WTC11 (cell line): ENCODE measurements around the gene FUT7. TPM values are rescaled to one million over a fixed set of nuclear protein-coding genes. Genes with fewer than 3 reads are reported as not detected.

Experiments
- ATAC-seq: fragments of 200-7000 bp; cut with Tn5 transposase; 2 replicates; pipeline ENCODE4 v1.10.0; 2021; ENCODE audit warnings: mild to moderate bottlenecking, moderate library complexity
- CTCF ChIA-PET: fragments of 300-600 bp; sonication (Branson Sonifier 250); formaldehyde crosslinking; loops from one replicate; lab custom pipeline; 2021; ENCODE audit warnings: antibody characterized with exemption; lab: Charles Lee
- POLR2A ChIA-PET: fragments of 350-600 bp; sonication (Branson Sonifier 250); formaldehyde crosslinking; loops from one replicate; lab custom pipeline; 2021; ENCODE audit warnings: antibody characterized with exemption; lab: Charles Lee
- DNase-seq: peaks from one replicate; pipeline ENCODE4 v3.0.0; 2021; ENCODE audit warnings: low spot score
- H3K27ac Mint-ChIP-seq: 2 replicates; pipeline ENCODE4 v1.8.0; 2021; ENCODE audit warnings: mixed read lengths
- H3K27me3 Mint-ChIP-seq: 2 replicates; pipeline ENCODE4 v1.8.0; 2021; ENCODE audit warnings: low read depth, mild to moderate bottlenecking, moderate library complexity, mixed read lengths
- H3K36me3 Mint-ChIP-seq: 2 replicates; pipeline ENCODE4 v1.8.0; 2021; ENCODE audit warnings: mixed read lengths
- H3K4me1 Mint-ChIP-seq: 2 replicates; pipeline ENCODE4 v1.8.0; 2022; ENCODE audit warnings: mixed read lengths
- H3K4me3 Mint-ChIP-seq: 2 replicates; pipeline ENCODE4 v1.8.0; 2021; ENCODE audit warnings: mild to moderate bottlenecking, moderate library complexity, mixed read lengths
- H3K9me3 Mint-ChIP-seq: 2 replicates; pipeline ENCODE4 v1.8.0; 2021; ENCODE audit warnings: mixed read lengths
- AFF4 ChIP-seq: sonication (generic); formaldehyde crosslinking; IDR thresholded peaks from 2 replicates; pipeline ENCODE4 v1.8.1; 2023; ENCODE audit warnings: mild to moderate bottlenecking, missing genetic modification reagents, borderline replicate concordance
- CBFB ChIP-seq: sonication (generic); formaldehyde crosslinking; IDR thresholded peaks from 2 replicates; pipeline ENCODE4 v1.8.1; 2022; ENCODE audit warnings: mild to moderate bottlenecking, low read depth, missing genetic modification reagents
- CREB1 ChIP-seq: sonication (generic); formaldehyde crosslinking; IDR thresholded peaks from 2 replicates; pipeline ENCODE4 v1.8.0; 2023; ENCODE audit warnings: mild to moderate bottlenecking, missing genetic modification reagents
- E2F1 ChIP-seq: sonication (generic); formaldehyde crosslinking; IDR thresholded peaks from 2 replicates; pipeline ENCODE4 v1.8.0; 2022; ENCODE audit warnings: mild to moderate bottlenecking, missing genetic modification reagents
- ELF4 ChIP-seq: sonication (generic); formaldehyde crosslinking; IDR thresholded peaks from 2 replicates; pipeline ENCODE4 v1.8.1; 2022; ENCODE audit warnings: low read depth, mild to moderate bottlenecking, moderate library complexity, missing genetic modification reagents
- FOXK1 ChIP-seq: sonication (generic); formaldehyde crosslinking; IDR thresholded peaks from 2 replicates; pipeline ENCODE4 v1.8.0; 2022; ENCODE audit warnings: mild to moderate bottlenecking, moderate library complexity, missing genetic modification reagents
- GRHL2 ChIP-seq: fragments of 250-450 bp; sonication (Bioruptor Pico); IDR thresholded peaks from 2 replicates; pipeline ENCODE4 v1.8.0; 2022; ENCODE audit warnings: mild to moderate bottlenecking, moderate library complexity; ENCODE audit not compliant: insufficient replicate concordance, severe bottlenecking
- GTF2I ChIP-seq: fragments of 250-450 bp; sonication (Bioruptor Pico); conservative IDR thresholded peaks from 2 replicates; pipeline ENCODE4 v1.4.0; 2021; ENCODE audit warnings: mild to moderate bottlenecking
- HMGA2 ChIP-seq: fragments of 250-450 bp; sonication (Bioruptor Pico); IDR thresholded peaks from 2 replicates; pipeline ENCODE4 v1.4.0; 2021; ENCODE audit warnings: mild to moderate bottlenecking, moderate library complexity
- IRF2 ChIP-seq: sonication (generic); formaldehyde crosslinking; IDR thresholded peaks from 2 replicates; pipeline ENCODE4 v1.8.0; 2022; ENCODE audit warnings: low read depth, missing genetic modification reagents, borderline replicate concordance
- KAT7 ChIP-seq: sonication (generic); formaldehyde crosslinking; IDR thresholded peaks from 2 replicates; pipeline ENCODE4 v1.8.1; 2023; ENCODE audit warnings: missing genetic modification reagents, mild to moderate bottlenecking, borderline replicate concordance
- NFE2L1 ChIP-seq: sonication (generic); formaldehyde crosslinking; IDR thresholded peaks from 2 replicates; pipeline ENCODE4 v1.8.1; 2023; ENCODE audit warnings: missing genetic modification reagents
- NR1H2 ChIP-seq: sonication (generic); formaldehyde crosslinking; IDR thresholded peaks from 2 replicates; pipeline ENCODE4 v1.9.0; 2021; ENCODE audit warnings: mild to moderate bottlenecking, moderate library complexity, missing genetic modification reagents
- NR2C2 ChIP-seq: sonication (generic); formaldehyde crosslinking; IDR thresholded peaks from 2 replicates; pipeline ENCODE4 v1.8.0; 2022; ENCODE audit warnings: mild to moderate bottlenecking, missing genetic modification reagents
- PRRX2 ChIP-seq: fragments of 250-450 bp; sonication (Bioruptor Pico); IDR thresholded peaks from 2 replicates; pipeline ENCODE4 v1.8.0; 2021; ENCODE audit warnings: mild to moderate bottlenecking
- SMAD4 ChIP-seq: sonication (generic); formaldehyde crosslinking; IDR thresholded peaks from 2 replicates; pipeline ENCODE4 v1.8.0; 2022; ENCODE audit warnings: mild to moderate bottlenecking, missing genetic modification reagents
- TCF7 ChIP-seq: sonication (generic); formaldehyde crosslinking; IDR thresholded peaks from 2 replicates; pipeline ENCODE4 v1.8.0; 2022; ENCODE audit warnings: mild to moderate bottlenecking, low read depth, missing genetic modification reagents, moderate library complexity
- TEAD1 ChIP-seq: sonication (generic); formaldehyde crosslinking; IDR thresholded peaks from 2 replicates; pipeline ENCODE4 v1.8.0; 2022; ENCODE audit warnings: mild to moderate bottlenecking, missing genetic modification reagents
- ZNF263 ChIP-seq: sonication (generic); formaldehyde crosslinking; IDR thresholded peaks from 2 replicates; pipeline ENCODE4 v1.8.1; 2022; ENCODE audit warnings: low read depth, mild to moderate bottlenecking, moderate library complexity, missing genetic modification reagents
- ZNF671 ChIP-seq: fragments of 250-450 bp; sonication (Bioruptor Pico); IDR thresholded peaks from 2 replicates; pipeline ENCODE4 v1.8.0; 2021; ENCODE audit warnings: mild to moderate bottlenecking
- total RNA-seq: library from RNA; stranded (reverse); gene quantifications from 3 replicates; pipeline ENCODE4 v1.2.3, GENCODE V29; 2021
- TF ChIP-seq, protein P1 (sequence below): sonication (generic); formaldehyde crosslinking; IDR thresholded peaks from 2 replicates; pipeline ENCODE4 v1.8.0; 2022; ENCODE audit warnings: mild to moderate bottlenecking, missing genetic modification reagents
- TF ChIP-seq, protein P2 (sequence below): fragments of 250-450 bp; sonication (Bioruptor Pico); IDR thresholded peaks from 2 replicates; pipeline ENCODE4 v1.9.0; 2021; ENCODE audit warnings: moderate library complexity, mild to moderate bottlenecking, inconsistent platforms, borderline replicate concordance
- TF ChIP-seq, protein P3 (sequence below): sonication (generic); formaldehyde crosslinking; IDR thresholded peaks from 2 replicates; pipeline ENCODE4 v1.8.1; 2022; ENCODE audit warnings: mild to moderate bottlenecking, missing genetic modification reagents, moderate library complexity, borderline replicate concordance

FUT7 gene
- total RNA-seq, 1 experiment from 2014 or later, result not detected

DNA sequence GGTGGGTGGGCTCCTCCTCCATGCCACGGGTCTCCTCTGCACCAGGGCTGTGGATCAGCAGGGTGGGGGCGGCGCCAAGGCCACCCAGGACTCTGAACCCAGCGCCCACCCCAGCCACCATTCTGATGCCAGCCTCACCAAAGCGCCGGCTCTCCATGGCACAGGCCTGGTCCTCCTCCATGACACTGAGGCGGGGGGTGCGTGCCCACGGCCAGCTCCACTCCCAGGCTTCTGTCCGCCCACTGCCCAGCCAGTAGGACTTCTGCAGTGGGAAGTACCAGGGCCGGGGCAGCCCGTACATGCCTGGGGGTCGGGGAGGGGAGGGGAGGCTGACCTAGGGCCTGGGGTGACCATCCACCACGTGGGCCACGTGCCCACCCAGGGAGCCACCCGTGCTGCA, 15.5 kb downstream of the FUT7 start:
- ATAC-seq (no peak), DNase-seq (no peak)
- Mint-ChIP-seq H3K4me3 (no peak overlapping the region), H3K27ac (no peak overlapping the region), H3K9me3 (no peaks in the 10 kb centered on the region), H3K27me3 (no peaks in the 10 kb centered on the region), H3K4me1 (no peaks in the 10 kb centered on the region), H3K36me3 (peaks cover 9% of the 10 kb centered on the region)
- POLR2A ChIA-PET, result no interaction called here
- TF ChIP-seq HMGA2 (CRISPR knock-in tag) (no peak), GTF2I (CRISPR knock-in tag) (no peak), NR1H2 (no peak), TCF7 (no peak)
- TF ChIP-seq, protein P1, sequence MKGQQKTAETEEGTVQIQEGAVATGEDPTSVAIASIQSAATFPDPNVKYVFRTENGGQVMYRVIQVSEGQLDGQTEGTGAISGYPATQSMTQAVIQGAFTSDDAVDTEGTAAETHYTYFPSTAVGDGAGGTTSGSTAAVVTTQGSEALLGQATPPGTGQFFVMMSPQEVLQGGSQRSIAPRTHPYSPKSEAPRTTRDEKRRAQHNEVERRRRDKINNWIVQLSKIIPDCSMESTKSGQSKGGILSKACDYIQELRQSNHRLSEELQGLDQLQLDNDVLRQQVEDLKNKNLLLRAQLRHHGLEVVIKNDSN (CRISPR knock-in tag), result no peak
- TF ChIP-seq, protein P2, sequence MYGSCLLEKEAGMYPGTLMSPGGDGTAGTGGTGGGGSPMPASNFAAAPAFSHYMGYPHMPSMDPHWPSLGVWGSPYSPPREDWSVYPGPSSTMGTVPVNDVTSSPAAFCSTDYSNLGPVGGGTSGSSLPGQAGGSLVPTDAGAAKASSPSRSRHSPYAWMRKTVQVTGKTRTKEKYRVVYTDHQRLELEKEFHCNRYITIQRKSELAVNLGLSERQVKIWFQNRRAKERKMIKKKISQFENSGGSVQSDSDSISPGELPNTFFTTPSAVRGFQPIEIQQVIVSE (CRISPR knock-in tag), result no peak
- CTCF ChIA-PET, result interaction anchor here (2.0 kb wide), 1 partner anchor 13 kb away, joined by 12 read pairs; no protein-coding TSS in a partner anchor

- TF ChIP-seq CBFB (CRISPR knock-in tag) (no peak), PRRX2 (CRISPR knock-in tag) (no peak), E2F1 (CRISPR knock-in tag) (no peak), IRF2 (CRISPR knock-in tag) (no peak), KAT7 (no peak), NR2C2 (CRISPR knock-in tag) (no peak), AFF4 (CRISPR knock-in tag) (no peak), NFE2L1 (CRISPR knock-in tag) (no peak), ZNF671 (CRISPR knock-in tag) (no peak), CREB1 (no peak), NR1H2 (no peak), FOXK1 (CRISPR knock-in tag) (no peak), GRHL2 (CRISPR knock-in tag) (no peak), SMAD4 (no peak), ZNF263 (no peak), ELF4 (no peak), TEAD1 (CRISPR knock-in tag) (no peak)
- TF ChIP-seq, protein P3, sequence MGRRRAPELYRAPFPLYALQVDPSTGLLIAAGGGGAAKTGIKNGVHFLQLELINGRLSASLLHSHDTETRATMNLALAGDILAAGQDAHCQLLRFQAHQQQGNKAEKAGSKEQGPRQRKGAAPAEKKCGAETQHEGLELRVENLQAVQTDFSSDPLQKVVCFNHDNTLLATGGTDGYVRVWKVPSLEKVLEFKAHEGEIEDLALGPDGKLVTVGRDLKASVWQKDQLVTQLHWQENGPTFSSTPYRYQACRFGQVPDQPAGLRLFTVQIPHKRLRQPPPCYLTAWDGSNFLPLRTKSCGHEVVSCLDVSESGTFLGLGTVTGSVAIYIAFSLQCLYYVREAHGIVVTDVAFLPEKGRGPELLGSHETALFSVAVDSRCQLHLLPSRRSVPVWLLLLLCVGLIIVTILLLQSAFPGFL (CRISPR knock-in tag), result no peak
- ChIA-PET CTCF (interaction anchor here (1.0 kb wide), 1 partner anchor 13 kb away, joined by 6 read pairs; no protein-coding TSS in a partner anchor), POLR2A (no interaction called here)
- no peaks in the 10 kb centered on the region for H3K4me1 Mint-ChIP-seq
- H3K9me3 Mint-ChIP-seq, result no peaks in the 10 kb centered on the region
- no peak for DNase-seq
- no peak overlapping the region for H3K4me3 Mint-ChIP-seq
- peaks cover 9% of the 10 kb centered on the region for H3K36me3 Mint-ChIP-seq
- H3K27me3 Mint-ChIP-seq, result no peaks in the 10 kb centered on the region
- no peak for ATAC-seq
- H3K27ac Mint-ChIP-seq, result no peak overlapping the region
Measured at GRCh38 chr9:137015976-137016375, 15.9 kb downstream of the FUT7 start.
